Liver (tissue), 9 donors: ENCODE data around the gene FOXI1. TPM values are rescaled to one million over a fixed set of nuclear protein-coding genes. Genes with fewer than 3 reads are reported as not detected.

ENCODE experiments used
- DNase-seq: peaks from one replicate; pipeline ENCODE4 v3.0.0-alpha.2; 2017; ENCODE audit warnings: low spot score
- H3K27ac ChIP-seq, 2 donors: one replicate each; pipeline ENCODE4 v1.7.0; 2013; ENCODE audit warnings: inconsistent platforms in 2 of 2, low read length in 2 of 2, control low read depth in 1 of 2, low read depth in 1 of 2, mild to moderate bottlenecking in 1 of 2
- H3K27me3 ChIP-seq, 4 donors: one replicate each; pipeline versions ENCODE4 v1.6.1 to v1.7.0; 2013; ENCODE audit warnings: low read length in 3 of 4, inconsistent platforms in 1 of 4, mild to moderate bottlenecking in 1 of 4, moderate library complexity in 1 of 4; ENCODE audit not compliant: control insufficient read depth in 4 of 4, insufficient read depth in 4 of 4
- H3K36me3 ChIP-seq, 4 donors: one replicate each; pipeline versions ENCODE4 v1.6.1 to v1.7.0; 2013; ENCODE audit warnings: low read length in 3 of 4, mild to moderate bottlenecking in 3 of 4, low read depth in 1 of 4, moderate library complexity in 1 of 4; ENCODE audit not compliant: control insufficient read depth in 4 of 4, insufficient read depth in 3 of 4
- H3K4me1 ChIP-seq, 4 donors: one replicate each; pipeline versions ENCODE4 v1.6.1 to v1.7.0; 2013; ENCODE audit warnings: low read length in 3 of 4, mild to moderate bottlenecking in 3 of 4, moderate library complexity in 1 of 4; ENCODE audit not compliant: control insufficient read depth in 4 of 4, insufficient read depth in 4 of 4
- H3K4me3 ChIP-seq, 3 donors: one replicate each; pipeline versions ENCODE4 v1.6.1 to v1.7.0; 2013; ENCODE audit warnings: low read length in 3 of 3, control low read depth in 1 of 3, low read depth in 1 of 3, mild to moderate bottlenecking in 1 of 3
- H3K9ac ChIP-seq, 2 donors: one replicate each; pipeline ENCODE4 v1.7.0; 2013; ENCODE audit warnings: low read length in 2 of 2, mild to moderate bottlenecking in 2 of 2, moderate library complexity in 2 of 2, control low read depth in 1 of 2, low read depth in 1 of 2
- H3K9me3 ChIP-seq, 4 donors: one replicate each; pipeline versions ENCODE4 v1.6.1 to v1.7.0; 2013; ENCODE audit warnings: low read length in 3 of 4; ENCODE audit not compliant: control insufficient read depth in 4 of 4
- EGR1 ChIP-seq, 2 donors: IDR thresholded peaks; 2 replicates each; pipeline ENCODE4 v1.6.1; 2016 to 2018; ENCODE audit warnings: antibody characterized with exemption in 2 of 2, low read depth in 2 of 2
- FOXA1 ChIP-seq: IDR thresholded peaks from 2 replicates; pipeline ENCODE4 v1.6.1; 2016; ENCODE audit warnings: antibody characterized with exemption
- HNF4A ChIP-seq, 2 donors: conservative IDR thresholded peaks; 2 replicates each; pipeline ENCODE4 v1.6.1; 2016; ENCODE audit warnings: antibody characterized with exemption in 2 of 2, mild to moderate bottlenecking in 2 of 2
- HNF4G ChIP-seq: IDR thresholded peaks from 2 replicates; pipeline ENCODE4 v1.6.1; 2016; ENCODE audit warnings: antibody characterized with exemption
- RAD21 ChIP-seq, 2 donors: IDR thresholded peaks; 2 replicates each; pipeline ENCODE4 v1.6.1; 2016; ENCODE audit warnings: antibody characterized with exemption in 2 of 2, mild to moderate bottlenecking in 2 of 2
- RXRA ChIP-seq, 2 donors: IDR thresholded peaks; 2 replicates each; pipeline ENCODE4 v1.6.1; 2017 to 2018; ENCODE audit warnings: antibody characterized with exemption in 2 of 2, mild to moderate bottlenecking in 1 of 2
- SP1 ChIP-seq: IDR thresholded peaks from 2 replicates; pipeline ENCODE4 v1.6.1; 2018; ENCODE audit warnings: antibody characterized with exemption, mild to moderate bottlenecking
- TAF1 ChIP-seq: conservative IDR thresholded peaks from 2 replicates; pipeline ENCODE4 v1.6.1; 2016; ENCODE audit warnings: antibody characterized with exemption, mild to moderate bottlenecking
- YY1 ChIP-seq: IDR thresholded peaks from 2 replicates; pipeline ENCODE4 v1.6.1; 2016; ENCODE audit warnings: antibody characterized with exemption, mild to moderate bottlenecking
- WGBS: extraction: QIAGEN DNeasy Blood & Tissue Kit; methylation state at CpG from one replicate; pipeline ENCODE4 v1.1.7; 2013; 5-methylcytosine and 5-hydroxymethylcytosine counted together
- polyA plus RNA-seq, 2 donors: library from polyadenylated mRNA; stranded (reverse) in 1 of 2; unstranded in 1 of 2; fragments of 200-250 nt in 1 of 2; fragments of >200 nt in 1 of 2; fragmentation: Nextera tagmentation in 1 of 2; extraction: Ambion mirVana in 1 of 2; gene quantifications; one replicate each; pipeline versions ENCODE4 v1.2.1 to v1.2.3, GENCODE V29; 2013 to 2015
- total RNA-seq, 2 donors: library from RNA; depleted of rRNA; stranded (reverse); fragments of >200 nt; gene quantifications; one replicate each; pipeline ENCODE4 v1.2.3, GENCODE V29; 2014
- TF ChIP-seq, protein P1 (sequence below): IDR thresholded peaks from 2 replicates; pipeline ENCODE4 v1.6.1; 2016; ENCODE audit warnings: antibody characterized with exemption, mild to moderate bottlenecking
- TF ChIP-seq, protein P2 (sequence below): IDR thresholded peaks from 2 replicates; pipeline ENCODE4 v1.6.1; 2016; ENCODE audit warnings: antibody characterized with exemption
- TF ChIP-seq, protein P3 (sequence below): IDR thresholded peaks from 2 replicates; pipeline ENCODE4 v1.6.1; 2016; ENCODE audit warnings: antibody characterized with exemption
- donor health status: healthy.
- donor health status: healthy.
- donor health status: healthy.
- donor health status: healthy.
- donor health status: healthy.

Gene FOXI1
- total and polyA plus RNA-seq, 4 donors, result not detected

DNA sequence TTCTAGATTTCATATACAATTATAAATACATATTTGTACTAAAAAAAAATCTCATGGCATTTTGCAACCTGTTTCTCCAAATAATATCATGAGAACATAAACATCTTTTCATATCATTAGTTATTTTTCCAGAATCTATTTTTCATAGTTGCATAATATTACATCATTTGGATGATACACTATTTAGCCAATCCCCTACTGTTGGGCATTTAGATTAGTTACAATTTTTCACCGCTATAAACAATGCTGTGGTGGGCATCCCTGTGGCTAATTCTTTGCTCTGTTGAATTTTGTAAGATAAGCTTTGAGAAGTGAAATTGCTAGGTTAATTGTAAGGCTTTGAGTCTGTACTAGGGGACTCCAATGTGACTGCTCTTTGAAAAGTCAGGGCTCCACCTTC, 2.2 kb upstream of the FOXI1 start (continued):
- TF ChIP-seq TAF1 (no peak), FOXA1 (no peak)

DNA sequence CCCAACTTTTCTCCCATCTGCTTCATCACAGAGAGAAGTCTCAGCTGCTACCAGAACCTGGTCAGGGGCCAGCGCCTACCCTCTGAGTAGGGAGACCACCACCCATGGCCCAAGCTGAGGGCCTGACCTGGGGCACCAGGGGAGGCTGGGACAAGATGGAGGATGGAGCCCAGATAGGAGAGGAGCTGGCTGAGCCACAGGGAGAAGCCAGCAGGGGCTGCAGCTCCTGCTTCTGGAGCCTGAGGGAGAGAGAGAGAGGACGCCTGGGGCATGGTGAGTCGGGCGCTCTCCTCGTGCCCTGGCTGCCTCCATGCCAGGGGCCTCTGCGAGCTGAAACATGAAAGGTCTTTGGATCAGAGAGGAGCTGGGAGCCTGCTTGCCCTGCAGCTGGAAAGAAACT, 1.4 kb upstream of the FOXI1 start:
- DNase-seq, result no peak
- no peaks in the 10 kb centered on the region for H3K36me3 ChIP-seq
- H3K4me1 ChIP-seq, result no peaks in the 10 kb centered on the region
- no peak overlapping the region for H3K4me3 ChIP-seq
- WGBS, result 85% methylated on average over 6 of the region's 6 CpGs
- H3K9me3 ChIP-seq, result no peaks in the 10 kb centered on the region
- H3K9ac ChIP-seq, result no peak overlapping the region
- no peaks in the 10 kb centered on the region for H3K27me3 ChIP-seq
- H3K27ac ChIP-seq, result no peak overlapping the region
- TF ChIP-seq FOXA1 (no peak), YY1 (no peak), SP1 (no peak), HNF4G (no peak)
- TF ChIP-seq, protein P1, sequence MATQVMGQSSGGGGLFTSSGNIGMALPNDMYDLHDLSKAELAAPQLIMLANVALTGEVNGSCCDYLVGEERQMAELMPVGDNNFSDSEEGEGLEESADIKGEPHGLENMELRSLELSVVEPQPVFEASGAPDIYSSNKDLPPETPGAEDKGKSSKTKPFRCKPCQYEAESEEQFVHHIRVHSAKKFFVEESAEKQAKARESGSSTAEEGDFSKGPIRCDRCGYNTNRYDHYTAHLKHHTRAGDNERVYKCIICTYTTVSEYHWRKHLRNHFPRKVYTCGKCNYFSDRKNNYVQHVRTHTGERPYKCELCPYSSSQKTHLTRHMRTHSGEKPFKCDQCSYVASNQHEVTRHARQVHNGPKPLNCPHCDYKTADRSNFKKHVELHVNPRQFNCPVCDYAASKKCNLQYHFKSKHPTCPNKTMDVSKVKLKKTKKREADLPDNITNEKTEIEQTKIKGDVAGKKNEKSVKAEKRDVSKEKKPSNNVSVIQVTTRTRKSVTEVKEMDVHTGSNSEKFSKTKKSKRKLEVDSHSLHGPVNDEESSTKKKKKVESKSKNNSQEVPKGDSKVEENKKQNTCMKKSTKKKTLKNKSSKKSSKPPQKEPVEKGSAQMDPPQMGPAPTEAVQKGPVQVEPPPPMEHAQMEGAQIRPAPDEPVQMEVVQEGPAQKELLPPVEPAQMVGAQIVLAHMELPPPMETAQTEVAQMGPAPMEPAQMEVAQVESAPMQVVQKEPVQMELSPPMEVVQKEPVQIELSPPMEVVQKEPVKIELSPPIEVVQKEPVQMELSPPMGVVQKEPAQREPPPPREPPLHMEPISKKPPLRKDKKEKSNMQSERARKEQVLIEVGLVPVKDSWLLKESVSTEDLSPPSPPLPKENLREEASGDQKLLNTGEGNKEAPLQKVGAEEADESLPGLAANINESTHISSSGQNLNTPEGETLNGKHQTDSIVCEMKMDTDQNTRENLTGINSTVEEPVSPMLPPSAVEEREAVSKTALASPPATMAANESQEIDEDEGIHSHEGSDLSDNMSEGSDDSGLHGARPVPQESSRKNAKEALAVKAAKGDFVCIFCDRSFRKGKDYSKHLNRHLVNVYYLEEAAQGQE, result no peak

DNA sequence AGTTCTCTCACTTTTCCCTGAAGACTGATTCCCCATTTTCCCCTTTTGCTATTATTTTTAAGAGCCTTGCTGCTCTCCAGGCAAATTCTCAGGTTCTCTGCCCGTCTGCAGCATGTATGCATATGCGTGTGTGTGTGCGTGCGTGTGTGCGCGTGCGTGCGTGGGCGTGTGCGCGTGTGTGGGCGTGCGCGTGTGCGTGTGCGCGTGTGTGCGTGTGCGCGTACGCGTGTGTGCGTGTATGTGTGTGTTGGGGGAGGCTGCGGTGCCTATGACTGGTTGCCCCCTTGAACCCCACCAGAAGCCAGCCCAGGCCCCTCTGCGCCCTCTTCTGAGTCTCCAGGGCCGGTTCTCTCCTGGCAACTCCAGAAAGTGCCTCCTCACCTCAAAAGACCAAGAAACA, 987 bp upstream of the FOXI1 start:
- DNase-seq, result peak; percentile 27
- Histone ChIP-seq H3K27ac (no peak overlapping the region), H3K4me1 (no peaks in the 10 kb centered on the region), H3K9ac (no peak overlapping the region), H3K27me3 (no peaks in the 10 kb centered on the region), H3K9me3 (no peaks in the 10 kb centered on the region), H3K4me3 (no peak overlapping the region), H3K36me3 (no peaks in the 10 kb centered on the region)
- 94% methylated on average over 26 of the region's 26 CpGs for WGBS
- TF ChIP-seq, protein P2, sequence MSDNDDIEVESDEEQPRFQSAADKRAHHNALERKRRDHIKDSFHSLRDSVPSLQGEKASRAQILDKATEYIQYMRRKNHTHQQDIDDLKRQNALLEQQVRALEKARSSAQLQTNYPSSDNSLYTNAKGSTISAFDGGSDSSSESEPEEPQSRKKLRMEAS, result no peak
- TF ChIP-seq HNF4G, result no peak
- no peak for TF ChIP-seq RXRA (IDR thresholded peaks at IDR 0.05)
- TF ChIP-seq, protein P3, sequence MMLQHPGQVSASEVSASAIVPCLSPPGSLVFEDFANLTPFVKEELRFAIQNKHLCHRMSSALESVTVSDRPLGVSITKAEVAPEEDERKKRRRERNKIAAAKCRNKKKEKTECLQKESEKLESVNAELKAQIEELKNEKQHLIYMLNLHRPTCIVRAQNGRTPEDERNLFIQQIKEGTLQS, result no peak
- no peak for TF ChIP-seq RAD21 (IDR thresholded peaks at IDR 0.05)
- no peak for TF ChIP-seq SP1
- TF ChIP-seq, protein P1, result no peak
- no peak for TF ChIP-seq EGR1 (IDR thresholded peaks at IDR 0.05; ENCODE audit: low read depth in 2 of 2)
- no peak for TF ChIP-seq HNF4A (conservative IDR thresholded peaks at IDR 0.05)
